NCI-H1694 treated with DMSO at 0.1 percent for 48 hours (cell line): ENCODE data around the gene JPT1.
"Not testable (repeated sequence)": the region's sequence is repeated elsewhere in the genome, so short reads cannot be mapped to it uniquely, and the experiment has no call there.

Experiments
- DNase-seq: peaks from one replicate; lab custom pipeline; 2025; lab: John Stamatoyannopoulos, UW

JPT1 gene

GRCh38 chr17:75154195-75155106 lies at the start of gene JPT1:
Gene JPT1 (minus strand): TSS chr17:75154512. CDS start chr17:75154397, 115 bp downstream.
- peak; percentile 95 for DNase-seq

- DNase-seq = no peak
These were observed 45.7 kb upstream of the JPT1 start for GRCh38 chr17:75199886-75200618.

GRCh38 chr17:75194879-75195278 lies 40.6 kb upstream of the JPT1 start:
- DNase-seq = no peak

GRCh38 chr17:75191584-75191983 lies 37.3 kb upstream of the JPT1 start:
- DNase-seq = no peak

GRCh38 chr17:75188614-75189013 lies 34.3 kb upstream of the JPT1 start:
- no peak for DNase-seq

- no peak for DNase-seq
These were observed 29.9 kb upstream of the JPT1 start for GRCh38 chr17:75183999-75184884.

GRCh38 chr17:75182569-75183436 lies 28.5 kb upstream of the JPT1 start, which contains the start of gene SUMO2:
Gene SUMO2 (minus strand): TSS chr17:75182959. CDS start chr17:75182834, 125 bp downstream.
- peak; percentile 75 for DNase-seq

- no peak for DNase-seq
These were observed 27.9 kb upstream of the JPT1 start for GRCh38 chr17:75182319-75182568.

GRCh38 chr17:75181608-75182318 lies 27.5 kb upstream of the JPT1 start:
- DNase-seq = no peak

GRCh38 chr17:75181110-75181509 lies 26.8 kb upstream of the JPT1 start:
- no peak for DNase-seq

- no peak for DNase-seq
These were observed 24.1 kb upstream of the JPT1 start for GRCh38 chr17:75178453-75178852.

- no peak for DNase-seq
These were observed 22.3 kb upstream of the JPT1 start for GRCh38 chr17:75176625-75177024.

- no peak for DNase-seq
These were observed 20.7 kb upstream of the JPT1 start for GRCh38 chr17:75174996-75175395.

- DNase-seq = no peak
These were observed 19.2 kb upstream of the JPT1 start for GRCh38 chr17:75173526-75173925.

- DNase-seq = no peak
These were observed 14.7 kb upstream of the JPT1 start for GRCh38 chr17:75168998-75169397.

GRCh38 chr17:75164606-75165005 lies 10.3 kb upstream of the JPT1 start:
- DNase-seq = not testable (repeated sequence)

GRCh38 chr17:75163074-75163473 lies 8.8 kb upstream of the JPT1 start:
- no peak for DNase-seq

GRCh38 chr17:75160211-75160610 lies 5.9 kb upstream of the JPT1 start:
- no peak for DNase-seq

GRCh38 chr17:75159196-75160031 lies 5.1 kb upstream of the JPT1 start:
- no peak for DNase-seq

GRCh38 chr17:75158480-75158879 lies 4.2 kb upstream of the JPT1 start:
- DNase-seq = not testable (repeated sequence)
